IgD-negative memory B cell (primary cell): ENCODE results near the gene MICALL2. TPM values are rescaled to one million over a fixed set of nuclear protein-coding genes. Genes with fewer than 3 reads are reported as not detected.

Source experiments
- H3K27ac Mint-ChIP-seq, 3 donors: one replicate each; pipeline ENCODE4 v1.8.0; 2020 to 2022; ENCODE audit warnings: mild to moderate bottlenecking in 3 of 3, mixed read lengths in 3 of 3, moderate library complexity in 1 of 3
- H3K27me3 Mint-ChIP-seq: one replicate; pipeline ENCODE4 v1.8.0; 2021; ENCODE audit warnings: mixed read lengths
- H3K36me3 Mint-ChIP-seq: one replicate; pipeline ENCODE4 v1.8.0; 2020; ENCODE audit warnings: mild to moderate bottlenecking, mixed read lengths
- H3K4me1 Mint-ChIP-seq, 3 donors: one replicate each; pipeline ENCODE4 v1.8.0; 2020 to 2022; ENCODE audit warnings: mixed read lengths in 3 of 3, mild to moderate bottlenecking in 1 of 3
- H3K4me3 Mint-ChIP-seq, 4 donors: one replicate each; pipeline ENCODE4 v1.8.0; 2020 to 2022; ENCODE audit warnings: mild to moderate bottlenecking in 4 of 4, mixed read lengths in 4 of 4, moderate library complexity in 3 of 4
- H3K9me3 Mint-ChIP-seq, 3 donors: one replicate each; pipeline ENCODE4 v1.8.0; 2020 to 2021; ENCODE audit warnings: mixed read lengths in 3 of 3, mild to moderate bottlenecking in 1 of 3
- polyA plus RNA-seq: library from polyadenylated mRNA; unstranded; fragments of 300-500 nt; fragmentation: Illumina TruSeq; gene quantifications from one replicate; pipeline ENCODE4 v1.2.3, GENCODE V29; 2021

Gene MICALL2
- polyA plus RNA-seq, 1 donor from 2014 or later = not detected

- Mint-ChIP-seq H3K4me3 (no peak overlapping the region), H3K9me3 (no peaks in the 10 kb centered on the region), H3K4me1 (peaks cover 0 to 9% (median 6%) of the 10 kb centered on the region in 3 donors), H3K36me3 (peaks cover 1% of the 10 kb centered on the region), H3K27me3 (peaks cover 7% of the 10 kb centered on the region), H3K27ac (peak overlapping the region in 1 of 3 donors; percentile 36)
Measured at GRCh38 chr7:1418505-1419309, 40.6 kb downstream of the MICALL2 start.

GRCh38 chr7:1415389-1415990 lies 43.8 kb downstream of the MICALL2 start:
- Mint-ChIP-seq H3K27me3 (peaks cover 11% of the 10 kb centered on the region), H3K27ac (no peak overlapping the region), H3K4me1 (peaks cover 0 to 9% (median 8%) of the 10 kb centered on the region in 3 donors), H3K4me3 (no peak overlapping the region), H3K36me3 (peaks cover 1% of the 10 kb centered on the region), H3K9me3 (no peaks in the 10 kb centered on the region)

GRCh38 chr7:1413936-1414639 lies 45.2 kb downstream of the MICALL2 start:
- H3K4me3 Mint-ChIP-seq = peak overlapping the region in 1 of 4 donors; percentile 17
- peaks cover 14% of the 10 kb centered on the region for H3K27me3 Mint-ChIP-seq
- H3K4me1 Mint-ChIP-seq = peaks cover 0 to 8% (median 7%) of the 10 kb centered on the region in 3 donors
- H3K36me3 Mint-ChIP-seq = peaks cover 1% of the 10 kb centered on the region
- H3K27ac Mint-ChIP-seq = no peak overlapping the region
- no peaks in the 10 kb centered on the region for H3K9me3 Mint-ChIP-seq

- Mint-ChIP-seq H3K36me3 (peaks cover 1% of the 10 kb centered on the region), H3K4me3 (no peak overlapping the region), H3K9me3 (no peaks in the 10 kb centered on the region), H3K4me1 (peaks cover 0 to 8% (median 7%) of the 10 kb centered on the region in 3 donors), H3K27me3 (peaks cover 17% of the 10 kb centered on the region), H3K27ac (no peak overlapping the region)
Measured at GRCh38 chr7:1412322-1413261, 46.7 kb downstream of the MICALL2 start.

GRCh38 chr7:1411414-1411813 lies 47.9 kb downstream of the MICALL2 start:
- Mint-ChIP-seq H3K36me3 (no peaks in the 10 kb centered on the region), H3K4me3 (peak overlapping the region in 1 of 4 donors; percentile 3), H3K9me3 (no peaks in the 10 kb centered on the region), H3K27me3 (peaks cover 15% of the 10 kb centered on the region), H3K27ac (no peak overlapping the region), H3K4me1 (peaks cover 0 to 3% (median 1%) of the 10 kb centered on the region in 3 donors)

GRCh38 chr7:1410992-1411391 lies 48.3 kb downstream of the MICALL2 start:
- no peak overlapping the region for H3K27ac Mint-ChIP-seq
- no peak overlapping the region for H3K4me3 Mint-ChIP-seq
- no peaks in the 10 kb centered on the region for H3K9me3 Mint-ChIP-seq
- peaks cover 0 to 3% (median 0%) of the 10 kb centered on the region in 3 donors for H3K4me1 Mint-ChIP-seq
- peaks cover 15% of the 10 kb centered on the region for H3K27me3 Mint-ChIP-seq
- H3K36me3 Mint-ChIP-seq = no peaks in the 10 kb centered on the region

GRCh38 chr7:1409555-1409954 lies 49.7 kb downstream of the MICALL2 start:
- H3K27me3 Mint-ChIP-seq = peaks cover 20% of the 10 kb centered on the region
- no peaks in the 10 kb centered on the region for H3K9me3 Mint-ChIP-seq
- H3K27ac Mint-ChIP-seq = no peak overlapping the region
- H3K36me3 Mint-ChIP-seq = no peaks in the 10 kb centered on the region
- H3K4me1 Mint-ChIP-seq = peaks cover 0 to 3% (median 0%) of the 10 kb centered on the region in 3 donors
- no peak overlapping the region for H3K4me3 Mint-ChIP-seq

- no peak overlapping the region for H3K27ac Mint-ChIP-seq
- peaks cover 30% of the 10 kb centered on the region for H3K27me3 Mint-ChIP-seq
- H3K4me1 Mint-ChIP-seq = peaks cover 1 to 7% (median 5%) of the 10 kb centered on the region in 3 donors
- no peak overlapping the region for H3K4me3 Mint-ChIP-seq
- no peaks in the 10 kb centered on the region for H3K36me3 Mint-ChIP-seq
- peaks cover 0 to 4% (median 4%) of the 10 kb centered on the region in 3 donors for H3K9me3 Mint-ChIP-seq
Measured at GRCh38 chr7:1408466-1408865, 50.8 kb downstream of the MICALL2 start.

- H3K27me3 Mint-ChIP-seq = peaks cover 30% of the 10 kb centered on the region
- peaks cover 1 to 5% (median 4%) of the 10 kb centered on the region in 3 donors for H3K4me1 Mint-ChIP-seq
- H3K9me3 Mint-ChIP-seq = peaks cover 0 to 4% (median 4%) of the 10 kb centered on the region in 3 donors
- H3K27ac Mint-ChIP-seq = no peak overlapping the region
- no peak overlapping the region for H3K4me3 Mint-ChIP-seq
- no peaks in the 10 kb centered on the region for H3K36me3 Mint-ChIP-seq
Measured at GRCh38 chr7:1407892-1408291, 51.4 kb downstream of the MICALL2 start.

GRCh38 chr7:1404898-1405548 lies 54.2 kb downstream of the MICALL2 start:
- H3K4me3 Mint-ChIP-seq = no peak overlapping the region
- no peaks in the 10 kb centered on the region for H3K36me3 Mint-ChIP-seq
- peaks cover 36% of the 10 kb centered on the region for H3K27me3 Mint-ChIP-seq
- H3K9me3 Mint-ChIP-seq = peaks cover 0 to 8% (median 4%) of the 10 kb centered on the region in 3 donors
- no peak overlapping the region for H3K27ac Mint-ChIP-seq
- peaks cover 1 to 5% (median 4%) of the 10 kb centered on the region in 3 donors for H3K4me1 Mint-ChIP-seq

GRCh38 chr7:1404460-1404809 lies 54.8 kb downstream of the MICALL2 start:
- Mint-ChIP-seq H3K36me3 (no peaks in the 10 kb centered on the region), H3K27me3 (peaks cover 32% of the 10 kb centered on the region), H3K9me3 (peaks cover 0 to 8% (median 4%) of the 10 kb centered on the region in 3 donors), H3K4me1 (peaks cover 1 to 5% (median 4%) of the 10 kb centered on the region in 3 donors), H3K27ac (no peak overlapping the region), H3K4me3 (no peak overlapping the region)

GRCh38 chr7:1403638-1404459 lies 55.4 kb downstream of the MICALL2 start:
- Mint-ChIP-seq H3K27ac (no peak overlapping the region), H3K36me3 (no peaks in the 10 kb centered on the region), H3K4me3 (no peak overlapping the region), H3K9me3 (peaks cover 0 to 8% (median 4%) of the 10 kb centered on the region in 3 donors), H3K27me3 (peaks cover 34% of the 10 kb centered on the region), H3K4me1 (peaks cover 1 to 5% (median 4%) of the 10 kb centered on the region in 3 donors)
